ENCODE results near the gene COX4I1.

COX4I1 gene

DNA sequence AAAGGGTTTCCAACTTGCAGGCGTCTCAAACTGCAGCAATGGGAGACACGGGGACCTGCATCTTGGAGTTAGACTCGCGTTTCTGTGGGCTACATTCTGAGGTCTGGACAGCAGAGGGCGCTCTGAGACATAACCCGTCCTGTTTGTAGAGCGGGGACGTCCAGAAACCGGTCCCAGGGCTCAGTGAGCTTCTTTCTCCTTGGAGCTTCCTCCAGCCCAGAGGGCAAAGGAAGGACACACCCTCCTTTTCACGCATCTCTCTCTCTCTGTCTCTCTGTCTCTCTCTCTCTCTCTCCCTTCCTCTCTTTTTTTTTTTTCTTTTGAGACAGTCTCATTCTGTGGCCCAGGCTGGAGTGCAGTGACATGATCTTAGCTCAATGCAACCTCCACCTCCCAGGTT is 19.8 kb downstream of the COX4I1 start:
- in situ Hi-C loops (cut with HindIII; ENCODE audit: low sequenced_read_pairs), result no loop called here
- DNase-seq (ENCODE audit: low read depth), result peak; percentile 50
- TF ChIP-seq CTCF (IDR thresholded peaks at IDR 0.05; ENCODE audit: low read depth, low read length, missing control alignments), result peak; percentile 76
- no peak overlapping the region for H3K4me3 ChIP-seq (ENCODE audit: low read depth, low read length)

DNA sequence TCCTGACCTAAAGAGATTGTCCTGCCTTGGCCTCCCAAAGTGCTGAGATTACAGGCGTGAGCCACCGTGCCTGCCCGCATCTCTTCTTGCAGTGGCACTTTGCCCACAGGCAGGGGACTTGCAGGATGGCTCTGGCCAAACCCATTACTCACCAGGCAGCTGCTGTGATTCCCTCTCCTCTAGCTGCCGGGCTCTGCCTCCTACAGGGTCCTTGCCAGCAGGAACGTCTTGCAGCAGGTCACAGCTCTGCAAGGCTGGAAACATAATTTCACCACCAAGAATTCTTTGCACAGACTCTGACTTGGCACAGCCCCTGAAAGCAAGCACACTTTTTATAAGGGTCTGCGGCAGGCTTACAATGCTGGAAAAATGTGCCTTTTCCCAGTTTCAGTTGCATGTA is 20.3 kb downstream of the COX4I1 start:
- no peak overlapping the region for H3K4me3 ChIP-seq (ENCODE audit: low read depth, low read length)
- in situ Hi-C loops (cut with HindIII; ENCODE audit: low sequenced_read_pairs), result no loop called here
- no peak for DNase-seq (ENCODE audit: low read depth)
- TF ChIP-seq CTCF (IDR thresholded peaks at IDR 0.05; ENCODE audit: low read depth, low read length, missing control alignments), result no peak

- no peak for DNase-seq (ENCODE audit: low read depth)
- TF ChIP-seq CTCF (IDR thresholded peaks at IDR 0.05; ENCODE audit: low read depth, low read length, missing control alignments), result no peak
- in situ Hi-C loops (cut with HindIII; ENCODE audit: low sequenced_read_pairs), result no loop called here
- no peak overlapping the region for H3K4me3 ChIP-seq (ENCODE audit: low read depth, low read length)
Observed at GRCh38 chr16:85820604-85821372, 21.3 kb downstream of the COX4I1 start.

- DNase-seq (ENCODE audit: low read depth), result peak; percentile 31
- in situ Hi-C loops (cut with HindIII; ENCODE audit: low sequenced_read_pairs), result no loop called here
- H3K4me3 ChIP-seq (ENCODE audit: low read depth, low read length), result no peak overlapping the region
- TF ChIP-seq CTCF (IDR thresholded peaks at IDR 0.05; ENCODE audit: low read depth, low read length, missing control alignments), result peak; percentile 89
Observed at GRCh38 chr16:85821390-85822135, 22.1 kb downstream of the COX4I1 start.

GRCh38 chr16:85822145-85822544 is 22.6 kb downstream of the COX4I1 start:
- in situ Hi-C loops (cut with HindIII; ENCODE audit: low sequenced_read_pairs), result no loop called here
- DNase-seq (ENCODE audit: low read depth), result no peak
- TF ChIP-seq CTCF (IDR thresholded peaks at IDR 0.05; ENCODE audit: low read depth, low read length, missing control alignments), result no peak
- no peak overlapping the region for H3K4me3 ChIP-seq (ENCODE audit: low read depth, low read length)

GRCh38 chr16:85823328-85823920 is 23.9 kb downstream of the COX4I1 start:
- in situ Hi-C loops (cut with HindIII; ENCODE audit: low sequenced_read_pairs), result no loop called here
- no peak for TF ChIP-seq CTCF (IDR thresholded peaks at IDR 0.05; ENCODE audit: low read depth, low read length, missing control alignments)
- no peak overlapping the region for H3K4me3 ChIP-seq (ENCODE audit: low read depth, low read length)
- no peak for DNase-seq (ENCODE audit: low read depth)
